Lung (tissue), 12 donors: Measurements from ENCODE around the gene CCDC33. TPM values are rescaled to one million over a fixed set of nuclear protein-coding genes. Genes with fewer than 3 reads are reported as not detected.
A peak's percentile ranks its signal among the peaks of the same experiment; 100 is the strongest.

Source experiments
- ATAC-seq: fragments of 200-7000 bp; cut with Tn5 transposase; one replicate; pipeline ENCODE4 v1.9.1; 2020; ENCODE audit warnings: moderate number of reproducible peaks; ENCODE audit not compliant: insufficient read depth, low FRiP score
- DNase-seq, 3 donors: peaks; one replicate each; pipeline ENCODE4 v3.0.0-alpha.2; 2013 to 2017
- H3K27ac ChIP-seq, 2 donors: one replicate each; pipeline ENCODE4 v1.5.1; 2013; ENCODE audit warnings: mild to moderate bottlenecking in 2 of 2, moderate library complexity in 2 of 2, control low read depth in 1 of 2, inconsistent platforms in 1 of 2, low read depth in 1 of 2, low read length in 1 of 2
- H3K27me3 ChIP-seq, 3 donors: one replicate each; pipeline ENCODE4 v1.5.1; 2013; ENCODE audit warnings: low read length in 2 of 3; ENCODE audit not compliant: control insufficient read depth in 3 of 3, insufficient read depth in 3 of 3
- H3K36me3 ChIP-seq, 4 donors: one replicate each; pipeline ENCODE4 v1.5.1; 2013; ENCODE audit warnings: low read length in 4 of 4, mild to moderate bottlenecking in 1 of 4, moderate library complexity in 1 of 4; ENCODE audit not compliant: control insufficient read depth in 4 of 4, insufficient read depth in 4 of 4
- H3K4me1 ChIP-seq, 5 donors: one replicate each; pipeline ENCODE4 v1.5.1; 2013; ENCODE audit warnings: low read length in 5 of 5, mild to moderate bottlenecking in 2 of 5, moderate library complexity in 1 of 5; ENCODE audit not compliant: control insufficient read depth in 5 of 5, insufficient read depth in 5 of 5
- H3K4me3 ChIP-seq: one replicate; pipeline ENCODE4 v1.5.1; 2013; ENCODE audit warnings: mild to moderate bottlenecking, control low read depth, moderate library complexity
- H3K9ac ChIP-seq, 2 donors: one replicate each; pipeline ENCODE4 v1.5.1; 2013; ENCODE audit warnings: low read length in 2 of 2, control low read depth in 1 of 2; ENCODE audit not compliant: insufficient read depth in 1 of 2
- H3K9me3 ChIP-seq, 4 donors: one replicate each; pipeline ENCODE4 v1.5.1; 2013; ENCODE audit warnings: low read length in 3 of 4, mild to moderate bottlenecking in 1 of 4, moderate library complexity in 1 of 4; ENCODE audit not compliant: control insufficient read depth in 4 of 4, insufficient read depth in 3 of 4
- WGBS, 2 donors: extraction: QIAGEN DNeasy Blood & Tissue Kit; methylation state at CpG; one replicate each; pipeline ENCODE4 v1.1.7; 2013; 5-methylcytosine and 5-hydroxymethylcytosine counted together
- polyA plus RNA-seq, 2 donors: library from polyadenylated mRNA; stranded (reverse); fragments of 200-250 nt; gene quantifications; one replicate each; pipeline ENCODE4 v1.2.1, GENCODE V29; 2013
- total RNA-seq, 2 donors: library from RNA; depleted of rRNA in 1 of 2; stranded (reverse); fragments of >200 nt in 1 of 2; gene quantifications; one replicate each; pipeline ENCODE4 v1.2.1, GENCODE V29; 2014 to 2021
- TF ChIP-seq, protein P1 (sequence below): IDR thresholded peaks from 2 replicates; pipeline ENCODE4 v1.5.1; 2012; ENCODE audit warnings: mild to moderate bottlenecking; ENCODE audit errors: control extremely low read depth, extremely low read depth
- donor health status: control.
- donor health status: control.
- donor health status: Bipolar disorder and iron deficiency.
- donor health status: healthy.
- donor health status: DM: yes; HTN: yes; CAD: no.

The CCDC33 gene
- total and polyA plus RNA-seq, 4 donors = 4.3 to 14.1 (median 9.1) TPM

DNA sequence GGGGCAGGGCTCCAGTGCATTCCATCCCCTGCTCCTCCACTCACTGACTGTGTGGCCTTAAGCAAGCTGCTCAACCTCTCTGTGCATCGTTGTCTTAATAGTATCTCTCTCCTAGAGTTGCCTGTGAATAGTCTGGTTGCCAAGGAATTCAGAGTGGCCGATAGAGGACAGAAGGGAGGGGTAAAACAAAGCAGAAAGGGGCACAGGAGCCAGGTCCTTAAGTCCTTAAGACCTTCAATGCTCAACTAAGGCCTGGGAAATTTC, 145.0 kb downstream of the CCDC33 start:
- Histone ChIP-seq H3K4me3 (no peak overlapping the region), H3K4me1 (peaks cover 0 to 19% (median 10%) of the 10 kb centered on the region in 5 donors), H3K27ac (no peak overlapping the region), H3K36me3 (no peaks in the 10 kb centered on the region), H3K9ac (no peak overlapping the region), H3K27me3 (no peaks in the 10 kb centered on the region), H3K9me3 (no peaks in the 10 kb centered on the region)
- 70 to 87% methylated on average over 2 of the region's 2 CpGs for WGBS, 2 donors
- TF ChIP-seq, protein P1, sequence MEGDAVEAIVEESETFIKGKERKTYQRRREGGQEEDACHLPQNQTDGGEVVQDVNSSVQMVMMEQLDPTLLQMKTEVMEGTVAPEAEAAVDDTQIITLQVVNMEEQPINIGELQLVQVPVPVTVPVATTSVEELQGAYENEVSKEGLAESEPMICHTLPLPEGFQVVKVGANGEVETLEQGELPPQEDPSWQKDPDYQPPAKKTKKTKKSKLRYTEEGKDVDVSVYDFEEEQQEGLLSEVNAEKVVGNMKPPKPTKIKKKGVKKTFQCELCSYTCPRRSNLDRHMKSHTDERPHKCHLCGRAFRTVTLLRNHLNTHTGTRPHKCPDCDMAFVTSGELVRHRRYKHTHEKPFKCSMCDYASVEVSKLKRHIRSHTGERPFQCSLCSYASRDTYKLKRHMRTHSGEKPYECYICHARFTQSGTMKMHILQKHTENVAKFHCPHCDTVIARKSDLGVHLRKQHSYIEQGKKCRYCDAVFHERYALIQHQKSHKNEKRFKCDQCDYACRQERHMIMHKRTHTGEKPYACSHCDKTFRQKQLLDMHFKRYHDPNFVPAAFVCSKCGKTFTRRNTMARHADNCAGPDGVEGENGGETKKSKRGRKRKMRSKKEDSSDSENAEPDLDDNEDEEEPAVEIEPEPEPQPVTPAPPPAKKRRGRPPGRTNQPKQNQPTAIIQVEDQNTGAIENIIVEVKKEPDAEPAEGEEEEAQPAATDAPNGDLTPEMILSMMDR = no peak
- DNase-seq (no peak), ATAC-seq (no peak)

DNA sequence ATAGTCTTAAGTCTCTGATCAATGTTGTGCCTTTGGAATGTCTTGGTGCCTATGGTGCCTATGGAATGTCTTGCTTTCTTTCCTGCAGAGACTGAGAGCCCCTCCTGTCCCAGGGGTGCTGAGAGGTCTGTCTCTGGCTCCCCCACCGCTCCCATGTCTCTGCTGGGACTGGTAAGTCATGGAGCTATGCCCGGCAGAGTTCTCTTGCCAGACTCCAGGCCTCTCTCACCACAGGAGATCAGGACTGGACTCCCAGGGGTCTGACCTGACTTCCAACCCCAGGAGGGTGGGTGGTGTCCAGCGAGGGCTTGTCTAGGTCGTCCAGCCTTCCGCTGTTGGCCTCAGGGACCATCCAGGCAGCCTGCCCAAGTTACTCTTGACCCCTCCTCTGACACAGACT, 145.4 kb downstream of the CCDC33 start:
- DNase-seq (no peak), ATAC-seq (no peak)
- Histone ChIP-seq H3K27ac (no peak overlapping the region), H3K27me3 (no peaks in the 10 kb centered on the region), H3K4me1 (peaks cover 0 to 23% (median 14%) of the 10 kb centered on the region in 5 donors), H3K9ac (no peak overlapping the region), H3K9me3 (no peaks in the 10 kb centered on the region), H3K4me3 (no peak overlapping the region), H3K36me3 (no peaks in the 10 kb centered on the region)
- 83 to 92% methylated on average over 5 of the region's 5 CpGs for WGBS, 2 donors
- TF ChIP-seq, protein P1 = no peak

DNA sequence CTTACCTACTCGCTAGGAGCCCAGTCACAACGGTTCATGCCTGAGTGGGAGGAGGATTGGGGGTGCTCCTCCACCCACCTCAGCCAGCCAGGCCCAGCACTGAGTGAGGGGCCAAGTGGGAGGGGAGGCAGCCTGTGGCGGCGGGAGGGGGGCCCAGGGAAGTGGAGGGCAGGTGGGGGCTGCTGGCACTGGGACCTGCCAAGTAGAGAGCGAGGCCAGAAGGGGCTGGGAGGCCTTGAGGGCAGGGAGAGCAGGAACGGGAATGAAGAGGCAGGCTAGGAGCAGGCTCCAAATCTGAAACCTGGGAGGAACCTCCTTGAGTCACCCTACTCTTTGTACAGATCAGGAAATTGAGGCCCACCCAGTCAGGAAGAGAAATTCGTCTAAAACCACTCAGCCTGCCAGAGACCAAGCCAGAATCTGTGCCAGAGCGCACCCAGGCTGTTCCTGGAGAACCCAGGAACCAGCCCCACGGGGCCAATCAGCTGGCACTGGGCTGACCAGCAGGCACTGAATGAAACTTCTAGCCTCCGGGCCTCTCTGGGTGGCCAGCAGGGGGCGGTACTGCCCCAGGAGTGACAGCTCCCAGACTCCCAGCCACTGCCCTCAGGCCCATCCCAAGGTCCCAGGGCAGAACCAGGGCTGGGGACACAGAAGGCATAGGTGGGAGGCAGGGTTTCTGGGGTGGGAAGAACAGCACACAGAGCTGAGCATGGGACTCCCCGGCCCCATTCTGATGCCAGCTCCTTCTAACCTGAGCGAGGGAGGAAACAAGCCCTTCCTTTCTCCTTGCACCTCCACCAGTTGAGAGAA, 146.1 kb downstream of the CCDC33 start:
- DNase-seq (peak; percentile 73 to 85 (median 77)), ATAC-seq (peak; percentile 82)
- Histone ChIP-seq H3K4me1 (peaks cover 0 to 28% (median 16%) of the 10 kb centered on the region in 5 donors), H3K36me3 (no peaks in the 10 kb centered on the region), H3K9me3 (no peaks in the 10 kb centered on the region), H3K27ac (no peak overlapping the region), H3K4me3 (no peak overlapping the region), H3K27me3 (no peaks in the 10 kb centered on the region), H3K9ac (no peak overlapping the region)
- 43 to 45% methylated on average over 13 of the region's 13 CpGs for WGBS, 2 donors
- TF ChIP-seq, protein P1 = peak; percentile 95

DNA sequence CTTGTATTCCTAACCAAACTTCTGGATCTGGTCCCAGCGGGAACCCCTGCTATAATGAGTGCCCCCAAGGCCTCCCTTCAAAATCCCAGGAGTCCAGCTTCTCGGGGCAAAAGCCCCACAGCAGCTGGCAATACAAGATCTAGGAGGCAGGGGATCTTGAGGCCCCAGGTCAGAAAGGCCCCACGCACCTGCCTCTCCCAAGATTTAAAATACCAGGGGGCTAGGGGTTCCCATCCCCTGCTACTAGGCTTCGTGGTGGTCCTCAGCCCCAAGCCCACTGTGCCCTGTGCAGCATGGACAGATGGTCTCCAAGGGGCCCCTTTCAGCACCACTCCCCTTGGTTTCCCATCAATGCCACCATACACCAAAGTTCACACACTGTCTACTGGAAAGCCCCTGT, 147.2 kb downstream of the CCDC33 start:
- DNase-seq = no peak

More for the DNA sequence above, 147.2 kb downstream of the CCDC33 start:
- Histone ChIP-seq H3K27ac (no peak overlapping the region), H3K27me3 (no peaks in the 10 kb centered on the region), H3K9ac (no peak overlapping the region), H3K4me3 (no peak overlapping the region), H3K9me3 (no peaks in the 10 kb centered on the region), H3K36me3 (no peaks in the 10 kb centered on the region), H3K4me1 (peaks cover 0 to 31% (median 16%) of the 10 kb centered on the region in 5 donors)
- TF ChIP-seq, protein P1 = no peak
- no peak for ATAC-seq
- WGBS, 2 donors = 93 to 96% methylated on average over 4 of the region's 4 CpGs
